ENCODE measurements around the gene FRMD5. TPM values are rescaled to one million over a fixed set of nuclear protein-coding genes. Genes with fewer than 3 reads are reported as not detected.

FRMD5 gene
- polyA plus RNA-seq, 1 donor (not counting 4 experiments of a cell fraction or from before 2014, with no cell fraction given), result 7.3 TPM

DNA sequence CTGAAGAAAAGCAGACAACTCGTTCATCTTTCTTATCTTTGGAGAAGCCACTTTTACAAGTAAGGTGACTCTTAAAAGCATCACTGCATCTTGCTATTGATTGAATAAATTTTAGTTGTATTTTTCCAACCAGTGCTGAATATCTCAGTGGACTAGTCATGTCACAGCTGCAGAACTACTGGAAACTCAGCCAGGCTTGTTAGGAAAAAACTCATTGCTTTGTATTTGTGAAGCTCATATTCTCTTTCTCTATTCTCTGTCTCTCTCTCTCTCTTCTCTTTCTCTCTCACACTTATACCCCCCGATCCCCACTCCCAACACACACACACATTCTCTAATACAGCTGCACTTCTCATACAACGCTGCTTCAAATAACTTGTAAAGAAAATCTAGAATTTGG is 264.0 kb downstream of the FRMD5 start:
- H3K9me1 ChIP-seq (ENCODE audit: control insufficient read depth, extremely low read depth, insufficient read depth, low read length), result no peaks in the 10 kb centered on the region
- DNase-seq (ENCODE audit: low read depth, low spot score) (no peak), FAIRE-seq (no peak)
- dilution Hi-C loops (cut with MboI; ENCODE audit: extremely low pct_ligation_motif_present, low sequenced_read_pairs), result no loop called here
- peaks cover 18% of the 10 kb centered on the region for H3K4me1 ChIP-seq (ENCODE audit: control insufficient read depth, extremely low read depth, insufficient read depth, low read length)
- no peaks in the 10 kb centered on the region for H3K27me3 ChIP-seq (ENCODE audit: control insufficient read depth, extremely low read depth, insufficient read depth, low read length)
- H3K27ac ChIP-seq (ENCODE audit: control insufficient read depth, insufficient read depth, low read length), result no peak overlapping the region
- no peaks in the 10 kb centered on the region for H3K36me3 ChIP-seq (ENCODE audit: control insufficient read depth in 2 of 2, extremely low read depth in 1 of 2, insufficient read depth in 2 of 2, low read length in 2 of 2)
- no peak overlapping the region for H3K4me2 ChIP-seq (ENCODE audit: control insufficient read depth, extremely low read depth, insufficient read depth, low read depth, low read length)
- no peak overlapping the region for H3K4me3 ChIP-seq (ENCODE audit: control insufficient read depth in 2 of 3, extremely low read depth in 1 of 3, insufficient read depth in 2 of 3, low read depth in 1 of 3, low read length in 3 of 3)
- H3K9ac ChIP-seq (ENCODE audit: control insufficient read depth, extremely low read depth, insufficient read depth, low read length), result no peak overlapping the region
- no peaks in the 10 kb centered on the region for H4K20me1 ChIP-seq (ENCODE audit: control insufficient read depth, extremely low read depth, insufficient read depth, low read length)
- TF ChIP-seq, protein P1, sequence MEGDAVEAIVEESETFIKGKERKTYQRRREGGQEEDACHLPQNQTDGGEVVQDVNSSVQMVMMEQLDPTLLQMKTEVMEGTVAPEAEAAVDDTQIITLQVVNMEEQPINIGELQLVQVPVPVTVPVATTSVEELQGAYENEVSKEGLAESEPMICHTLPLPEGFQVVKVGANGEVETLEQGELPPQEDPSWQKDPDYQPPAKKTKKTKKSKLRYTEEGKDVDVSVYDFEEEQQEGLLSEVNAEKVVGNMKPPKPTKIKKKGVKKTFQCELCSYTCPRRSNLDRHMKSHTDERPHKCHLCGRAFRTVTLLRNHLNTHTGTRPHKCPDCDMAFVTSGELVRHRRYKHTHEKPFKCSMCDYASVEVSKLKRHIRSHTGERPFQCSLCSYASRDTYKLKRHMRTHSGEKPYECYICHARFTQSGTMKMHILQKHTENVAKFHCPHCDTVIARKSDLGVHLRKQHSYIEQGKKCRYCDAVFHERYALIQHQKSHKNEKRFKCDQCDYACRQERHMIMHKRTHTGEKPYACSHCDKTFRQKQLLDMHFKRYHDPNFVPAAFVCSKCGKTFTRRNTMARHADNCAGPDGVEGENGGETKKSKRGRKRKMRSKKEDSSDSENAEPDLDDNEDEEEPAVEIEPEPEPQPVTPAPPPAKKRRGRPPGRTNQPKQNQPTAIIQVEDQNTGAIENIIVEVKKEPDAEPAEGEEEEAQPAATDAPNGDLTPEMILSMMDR (optimal IDR thresholded peaks at IDR 0.05 in 1 of 3, IDR thresholded peaks at IDR 0.05 in 1 of 3, conservative IDR thresholded peaks at IDR 0.05 in 1 of 3; ENCODE audit: extremely low read depth in 1 of 3, insufficient read depth in 2 of 3, low read length in 3 of 3), result no peak
- no peak for TF ChIP-seq EZH2 (IDR thresholded peaks at IDR 0.05; ENCODE audit: low read length)
- no peaks in the 10 kb centered on the region for H3K79me2 ChIP-seq (ENCODE audit: control insufficient read depth, insufficient read depth, low read length)
- H3K9me3 ChIP-seq (ENCODE audit: control insufficient read depth, low read depth, low read length), result no peaks in the 10 kb centered on the region
- no peak overlapping the region for H2AFZ ChIP-seq (ENCODE audit: control insufficient read depth, low read length)

DNA sequence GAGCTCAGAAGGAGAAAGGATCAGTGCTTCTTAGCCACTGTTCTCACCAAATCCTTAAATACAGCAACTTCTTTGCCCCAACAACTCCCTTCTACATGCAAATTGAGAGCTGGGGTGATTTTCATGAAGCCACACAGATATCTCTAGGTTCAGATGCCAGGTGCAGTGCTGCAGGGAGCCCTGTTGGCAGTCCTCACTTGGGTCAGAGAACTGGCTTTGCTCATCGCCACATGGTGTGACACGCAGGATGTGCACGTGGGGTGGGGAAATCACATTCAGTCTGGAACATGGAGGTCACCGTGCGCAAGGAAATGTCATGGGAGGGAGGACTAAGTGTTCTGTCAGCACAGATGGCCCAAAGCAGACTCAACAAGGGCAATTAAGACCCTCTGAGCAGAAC is 264.5 kb downstream of the FRMD5 start:
- dilution Hi-C loops (cut with MboI; ENCODE audit: extremely low pct_ligation_motif_present, low sequenced_read_pairs), result no loop called here
- Histone ChIP-seq H3K27me3 (ENCODE audit: control insufficient read depth, extremely low read depth, insufficient read depth, low read length) (no peaks in the 10 kb centered on the region), H3K9ac (ENCODE audit: control insufficient read depth, extremely low read depth, insufficient read depth, low read length) (no peak overlapping the region), H3K9me1 (ENCODE audit: control insufficient read depth, extremely low read depth, insufficient read depth, low read length) (no peaks in the 10 kb centered on the region), H3K79me2 (ENCODE audit: control insufficient read depth, insufficient read depth, low read length) (no peaks in the 10 kb centered on the region), H3K27ac (ENCODE audit: control insufficient read depth, insufficient read depth, low read length) (no peak overlapping the region), H3K4me2 (ENCODE audit: control insufficient read depth, extremely low read depth, insufficient read depth, low read depth, low read length) (no peak overlapping the region), H2AFZ (ENCODE audit: control insufficient read depth, low read length) (no peak overlapping the region), H3K4me1 (ENCODE audit: control insufficient read depth, extremely low read depth, insufficient read depth, low read length) (peaks cover 24% of the 10 kb centered on the region), H3K36me3 (ENCODE audit: control insufficient read depth in 2 of 2, extremely low read depth in 1 of 2, insufficient read depth in 2 of 2, low read length in 2 of 2) (no peaks in the 10 kb centered on the region), H4K20me1 (ENCODE audit: control insufficient read depth, extremely low read depth, insufficient read depth, low read length) (no peaks in the 10 kb centered on the region), H3K9me3 (ENCODE audit: control insufficient read depth, low read depth, low read length) (no peaks in the 10 kb centered on the region), H3K4me3 (ENCODE audit: control insufficient read depth in 2 of 3, extremely low read depth in 1 of 3, insufficient read depth in 2 of 3, low read depth in 1 of 3, low read length in 3 of 3) (no peak overlapping the region)
- FAIRE-seq (no peak), DNase-seq (ENCODE audit: low read depth, low spot score) (no peak)
- TF ChIP-seq EZH2 (IDR thresholded peaks at IDR 0.05; ENCODE audit: low read length), result no peak
- TF ChIP-seq, protein P1 (optimal IDR thresholded peaks at IDR 0.05 in 1 of 3, IDR thresholded peaks at IDR 0.05 in 1 of 3, conservative IDR thresholded peaks at IDR 0.05 in 1 of 3; ENCODE audit: extremely low read depth in 1 of 3, insufficient read depth in 2 of 3, low read length in 3 of 3), result no peak

Data from keratinocyte (primary cell).